ENCODE measurements around the gene S100PBP. TPM values are rescaled to one million over a fixed set of nuclear protein-coding genes. Genes with fewer than 3 reads are reported as not detected.
"Not testable (repeated sequence)": the region's sequence is repeated elsewhere in the genome, so short reads cannot be mapped to it uniquely, and the experiment has no call there.

The S100PBP gene
- polyA plus RNA-seq, 12 donors, result 20.5 to 45.4 (median 28.1) TPM; not detected in 1

GRCh38 chr1:32780628-32781234, 36.7 kb upstream of the S100PBP start:
- DNase-seq, result no peak

- no peak for DNase-seq
Measured at GRCh38 chr1:32782086-32782485, 35.4 kb upstream of the S100PBP start.

GRCh38 chr1:32783851-32784250, 33.6 kb upstream of the S100PBP start:
- DNase-seq, result no peak

- DNase-seq, result no peak
Measured at GRCh38 chr1:32784817-32785216, 32.6 kb upstream of the S100PBP start.

GRCh38 chr1:32786856-32787255, 30.6 kb upstream of the S100PBP start:
- DNase-seq, result no peak

- not testable (repeated sequence) for DNase-seq
Measured at GRCh38 chr1:32789356-32789755, 28.1 kb upstream of the S100PBP start.

- DNase-seq, result no peak
Measured at GRCh38 chr1:32791881-32792280, 25.6 kb upstream of the S100PBP start.

GRCh38 chr1:32795763-32796162, 21.7 kb upstream of the S100PBP start:
- not testable (repeated sequence) for DNase-seq

GRCh38 chr1:32797456-32797855, 20.0 kb upstream of the S100PBP start:
- no peak for DNase-seq

GRCh38 chr1:32798191-32798590, 19.3 kb upstream of the S100PBP start:
- no peak for DNase-seq

- DNase-seq, result no peak
Measured at GRCh38 chr1:32798679-32799416, 18.6 kb upstream of the S100PBP start.

- DNase-seq, result no peak
Measured at GRCh38 chr1:32801096-32801715, 16.2 kb upstream of the S100PBP start.

GRCh38 chr1:32804460-32804859, 13.0 kb upstream of the S100PBP start:
- not testable (repeated sequence) for DNase-seq

GRCh38 chr1:32806290-32806689, 11.2 kb upstream of the S100PBP start:
- DNase-seq, result no peak

GRCh38 chr1:32806910-32807523, 10.4 kb upstream of the S100PBP start:
- no peak for DNase-seq

- no peak for DNase-seq
Measured at GRCh38 chr1:32808580-32808979, 8.9 kb upstream of the S100PBP start.

- DNase-seq, result no peak
Measured at GRCh38 chr1:32810358-32810757, 7.1 kb upstream of the S100PBP start.

GRCh38 chr1:32811265-32811664, 6.2 kb upstream of the S100PBP start:
- DNase-seq, result no peak

GRCh38 chr1:32811917-32812316, 5.5 kb upstream of the S100PBP start:
- DNase-seq, result no peak

- no peak for DNase-seq
Measured at GRCh38 chr1:32813941-32814739, 3.3 kb upstream of the S100PBP start.

GRCh38 chr1:32816676-32817158, 736 bp upstream of the S100PBP start:
- no peak for DNase-seq

All from muscle of arm (tissue), 12 donors.